HG03571 (cell line): ENCODE data around the gene SLC2A3.
"Not testable (repeated sequence)": the region's sequence is repeated elsewhere in the genome, so short reads cannot be mapped to it uniquely, and the experiment has no call there.

ENCODE experiments used
- ATAC-seq: cut with Tn5 transposase; IDR thresholded peaks from one replicate; pipeline ENCODE4 v1.9.1; 2021; ENCODE audit not compliant: unreplicated experiment

Gene SLC2A3

GRCh38 chr12:7935590-7936581, at the start of gene SLC2A3:
SLC2A3 (minus strand) TSS chr12:7936187; CDS start chr12:7936034, 153 bp downstream.
- no peak for ATAC-seq

GRCh38 chr12:7984900-7985299, 48.9 kb upstream of the SLC2A3 start:
- ATAC-seq: no peak

- ATAC-seq: not testable (repeated sequence)
These were observed 47.5 kb upstream of the SLC2A3 start for GRCh38 chr12:7983460-7983859.

- not testable (repeated sequence) for ATAC-seq
These were observed 47.0 kb upstream of the SLC2A3 start for GRCh38 chr12:7983019-7983418.

DNA sequence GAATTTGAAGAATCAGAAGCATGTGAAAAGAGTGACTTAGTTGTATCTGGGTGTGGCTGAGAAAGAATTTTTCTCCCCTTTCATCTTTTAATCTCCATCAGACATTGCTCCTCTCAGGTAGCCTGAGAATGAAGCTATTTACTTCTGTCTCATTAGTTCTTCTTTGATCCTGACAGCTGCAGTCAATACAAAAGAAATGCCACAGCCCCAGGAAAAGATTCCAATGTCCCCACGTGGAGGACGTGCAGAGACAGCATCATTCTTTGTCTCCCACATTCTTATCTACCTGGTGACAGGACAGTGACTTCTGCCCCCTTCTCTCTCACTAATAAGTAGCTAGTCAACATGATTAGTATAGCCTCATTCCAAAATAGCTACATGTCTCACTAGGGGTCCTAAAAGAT, 46.3 kb upstream of the SLC2A3 start:
- ATAC-seq: not testable (repeated sequence)

GRCh38 chr12:7981446-7981845, 45.5 kb upstream of the SLC2A3 start:
- no peak for ATAC-seq

GRCh38 chr12:7977351-7978124, 41.6 kb upstream of the SLC2A3 start:
- peak; percentile 78 for ATAC-seq

DNA sequence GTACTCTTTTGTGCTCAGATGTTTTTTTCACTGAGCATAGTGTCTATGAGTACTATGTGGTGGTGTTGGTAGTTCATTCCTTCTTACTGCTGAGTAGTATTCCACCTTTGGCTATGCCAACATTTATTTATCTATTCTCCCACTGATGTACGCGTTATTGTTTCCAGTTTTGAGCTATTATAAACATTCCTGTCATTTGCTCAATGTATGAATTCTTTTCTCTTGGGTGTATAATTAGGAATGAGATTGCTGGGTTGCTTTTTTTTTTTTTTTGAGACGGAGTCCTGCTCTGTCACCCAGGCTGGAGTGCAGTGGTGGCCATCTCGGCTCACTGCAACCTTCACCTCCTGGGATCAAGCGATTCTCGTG, 37.5 kb upstream of the SLC2A3 start:
- ATAC-seq: no peak

GRCh38 chr12:7972734-7973456, 36.9 kb upstream of the SLC2A3 start:
- ATAC-seq: no peak

GRCh38 chr12:7972269-7972668, 36.3 kb upstream of the SLC2A3 start:
- not testable (repeated sequence) for ATAC-seq

- not testable (repeated sequence) for ATAC-seq
These were observed 35.8 kb upstream of the SLC2A3 start for GRCh38 chr12:7971765-7972164.

GRCh38 chr12:7970475-7971252, 34.7 kb upstream of the SLC2A3 start:
- ATAC-seq: peak; percentile 91

- no peak for ATAC-seq
These were observed 30.6 kb upstream of the SLC2A3 start for GRCh38 chr12:7966563-7966962.

DNA sequence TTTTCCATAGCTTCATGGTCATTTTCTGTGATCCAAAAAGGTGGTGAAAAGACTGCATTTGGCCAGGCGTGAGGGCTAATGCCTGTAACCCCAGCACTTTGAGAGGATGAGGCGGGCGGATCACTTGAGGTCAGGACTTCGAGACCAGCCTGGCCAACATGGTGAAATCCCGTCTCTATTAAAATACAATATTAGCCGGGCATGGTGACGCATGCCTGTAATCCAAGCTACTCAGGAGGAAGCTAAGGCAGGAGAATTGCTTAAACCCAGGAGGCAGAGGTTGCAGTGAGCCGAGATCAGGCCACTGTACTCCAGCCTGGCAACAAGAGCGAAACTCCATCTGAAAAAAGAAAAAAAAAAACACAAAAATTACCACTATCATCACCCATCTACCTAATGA, 28.7 kb upstream of the SLC2A3 start:
- ATAC-seq: not testable (repeated sequence)

GRCh38 chr12:7961395-7962178, 25.6 kb upstream of the SLC2A3 start:
- no peak for ATAC-seq

DNA sequence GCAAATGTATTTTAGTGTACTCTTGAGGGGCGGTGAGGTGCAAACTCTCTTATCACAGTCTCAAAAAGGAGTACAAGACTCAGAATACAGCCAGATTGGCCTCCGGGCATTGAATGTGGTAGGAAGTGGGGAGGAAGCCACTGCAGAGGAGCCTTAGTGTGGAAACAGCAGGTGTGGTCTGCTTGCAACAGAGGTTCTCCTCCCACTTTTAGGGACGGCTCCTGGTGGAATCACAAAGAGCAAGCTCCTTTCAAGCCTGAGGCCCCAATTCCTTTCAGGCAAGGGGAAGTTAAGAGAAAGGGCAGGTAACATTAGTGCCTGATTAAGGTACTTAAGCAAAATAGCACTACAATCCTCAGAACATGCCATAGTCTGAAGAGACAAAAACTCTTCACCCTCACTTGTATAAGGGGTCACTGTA, 23.7 kb upstream of the SLC2A3 start:
- peak; percentile 36 for ATAC-seq

DNA sequence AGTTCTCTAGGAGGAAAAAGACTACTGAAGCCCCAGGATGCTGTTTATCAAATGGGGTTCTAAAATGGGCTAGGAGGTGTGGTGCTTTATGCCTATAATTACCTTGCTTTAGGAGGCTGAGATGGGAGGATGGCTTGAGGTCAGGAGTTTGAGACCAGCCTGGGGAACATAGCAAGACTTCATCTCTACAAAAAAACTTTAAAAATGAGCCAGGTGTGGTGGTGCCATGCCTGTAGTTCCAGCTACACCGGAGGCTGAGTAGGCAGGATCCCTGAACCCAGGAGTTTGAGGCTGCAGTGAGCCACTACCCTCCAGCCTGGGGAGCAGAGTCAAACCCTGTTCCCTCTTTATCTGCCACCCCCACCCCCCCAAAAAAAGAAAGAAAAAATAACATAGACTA, 23.3 kb upstream of the SLC2A3 start:
- ATAC-seq: no peak

- not testable (repeated sequence) for ATAC-seq
These were observed 18.9 kb upstream of the SLC2A3 start for GRCh38 chr12:7954877-7955276.

DNA sequence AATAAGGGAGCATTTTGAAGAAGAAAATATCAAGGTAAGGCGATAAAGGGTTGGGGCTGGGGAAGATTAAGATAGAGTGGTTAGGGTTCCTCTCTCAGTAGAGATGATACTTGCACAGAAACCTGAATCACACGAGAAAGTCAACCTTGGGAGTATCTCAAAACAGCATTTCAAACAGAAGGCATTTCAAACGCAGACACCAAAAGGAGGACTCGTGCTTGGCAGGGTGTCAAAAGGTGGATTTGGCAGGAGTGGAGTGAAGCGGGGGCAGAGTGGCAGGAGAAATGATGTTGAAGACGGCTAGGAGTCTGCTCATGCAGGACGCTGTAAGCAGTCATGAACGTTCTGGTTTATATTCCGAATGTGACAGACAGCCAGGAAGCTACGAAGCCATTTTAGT, 18.4 kb upstream of the SLC2A3 start:
- not testable (repeated sequence) for ATAC-seq
